HUES6 (cell line): ENCODE data around the gene SCN8A.
"Not testable (repeated sequence)": the region's sequence is repeated elsewhere in the genome, so short reads cannot be mapped to it uniquely, and the experiment has no call there.

ENCODE experiments used
- H3K27ac ChIP-seq: 2 replicates; pipeline ENCODE4 v1.7.0; 2013; ENCODE audit warnings: low read depth, mild to moderate bottlenecking, low read length, inconsistent platforms
- H3K27me3 ChIP-seq: 2 replicates; pipeline ENCODE4 v1.6.1; 2013; ENCODE audit warnings: low read length; ENCODE audit not compliant: control insufficient read depth, insufficient read depth
- H3K36me3 ChIP-seq: 2 replicates; pipeline ENCODE4 v1.6.1; 2013; ENCODE audit warnings: low read length; ENCODE audit not compliant: control insufficient read depth, insufficient read depth
- H3K4me1 ChIP-seq: 2 replicates; pipeline ENCODE4 v1.6.1; 2013; ENCODE audit warnings: low read length; ENCODE audit not compliant: control insufficient read depth, insufficient read depth
- H3K4me3 ChIP-seq: 2 replicates; pipeline ENCODE4 v1.5.1; 2013; ENCODE audit warnings: low read depth, low read length
- H3K9ac ChIP-seq: one replicate; pipeline ENCODE4 v1.6.1; 2013; ENCODE audit warnings: mild to moderate bottlenecking, low read length
- H3K9me3 ChIP-seq: 2 replicates; pipeline ENCODE4 v1.6.1; 2013; ENCODE audit warnings: low read depth, low read length; ENCODE audit not compliant: control insufficient read depth, insufficient read depth

Gene SCN8A

DNA sequence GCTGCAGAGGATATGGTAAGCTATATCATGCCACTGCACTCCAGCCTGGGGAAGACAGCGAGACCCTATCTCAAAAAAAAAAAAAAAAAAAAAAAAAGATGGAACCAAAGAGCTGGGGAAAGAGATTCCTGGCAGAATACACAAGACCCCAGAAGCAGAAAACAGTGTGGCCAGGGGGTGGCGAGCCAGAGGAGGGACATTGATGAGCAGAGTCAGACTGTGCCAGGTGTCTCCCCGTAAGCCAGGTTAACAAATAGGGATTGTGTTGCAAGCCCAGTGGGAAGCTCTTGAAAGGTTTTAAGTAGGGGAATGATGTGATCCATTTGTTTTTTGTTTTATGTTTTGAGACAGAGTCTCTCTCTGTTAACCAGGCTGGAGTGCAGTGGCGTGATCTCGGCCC lies 201.4 kb downstream of the SCN8A start:
- Histone ChIP-seq H3K4me3 (no peak overlapping the region), H3K9ac (no peak overlapping the region), H3K36me3 (peaks cover 37% of the 10 kb centered on the region), H3K9me3 (no peaks in the 10 kb centered on the region), H3K27ac (no peak overlapping the region), H3K4me1 (no peaks in the 10 kb centered on the region), H3K27me3 (no peaks in the 10 kb centered on the region)

DNA sequence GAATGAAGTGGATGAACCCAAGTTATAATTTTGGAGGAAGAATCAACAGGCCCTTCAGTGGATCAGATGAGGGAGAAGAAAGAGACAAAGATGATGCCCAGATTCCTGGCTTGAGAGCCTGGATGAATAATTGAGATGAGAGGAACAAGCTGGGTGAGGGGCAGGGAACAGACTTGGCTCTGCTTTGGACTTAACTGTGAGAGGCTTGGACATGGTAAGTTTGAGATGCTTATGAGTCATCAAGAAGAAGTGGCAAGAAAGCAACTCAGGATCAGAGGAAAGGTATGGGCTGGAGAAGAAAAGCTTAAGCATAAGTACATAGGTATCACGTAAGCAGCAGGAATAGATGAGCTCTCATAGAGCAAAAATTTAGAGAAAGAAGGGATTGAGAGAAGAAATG lies 202.2 kb downstream of the SCN8A start:
- Histone ChIP-seq H3K36me3 (peaks cover 38% of the 10 kb centered on the region), H3K4me1 (no peaks in the 10 kb centered on the region), H3K27ac (no peak overlapping the region), H3K4me3 (no peak overlapping the region), H3K9ac (no peak overlapping the region), H3K9me3 (no peaks in the 10 kb centered on the region), H3K27me3 (no peaks in the 10 kb centered on the region)

GRCh38 chr12:51797301-51797700 lies 206.3 kb downstream of the SCN8A start:
- H3K4me1 ChIP-seq, result no peaks in the 10 kb centered on the region
- no peaks in the 10 kb centered on the region for H3K27me3 ChIP-seq
- no peak overlapping the region for H3K27ac ChIP-seq
- H3K4me3 ChIP-seq, result no peak overlapping the region
- no peaks in the 10 kb centered on the region for H3K9me3 ChIP-seq
- H3K36me3 ChIP-seq, result peaks cover 24% of the 10 kb centered on the region
- H3K9ac ChIP-seq, result no peak overlapping the region

DNA sequence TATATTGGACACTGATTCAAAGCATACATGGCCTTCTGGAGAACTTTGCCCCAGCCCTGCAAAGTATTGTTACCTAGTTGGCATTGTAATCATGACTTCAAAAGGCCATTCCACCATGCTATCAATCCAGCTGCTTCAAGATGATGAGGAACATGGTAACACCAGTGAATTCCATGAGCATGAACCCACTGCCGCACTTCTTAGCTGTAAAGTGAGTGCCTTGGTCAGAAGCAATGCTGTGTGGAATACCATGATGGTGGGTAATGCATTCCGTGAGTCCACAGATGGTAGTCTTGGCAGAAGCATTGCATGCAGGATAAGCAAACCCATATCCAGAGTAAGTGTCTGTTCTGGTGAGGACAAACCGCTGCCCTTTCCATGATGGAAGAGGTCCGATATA lies 207.0 kb downstream of the SCN8A start:
- not testable (repeated sequence) for H3K27ac ChIP-seq, H3K27me3 ChIP-seq, H3K9me3 ChIP-seq, H3K4me1 ChIP-seq, H3K4me3 ChIP-seq, H3K9ac ChIP-seq
- H3K36me3 ChIP-seq, result peaks cover 22% of the 10 kb centered on the region

- Histone ChIP-seq H3K4me3 (no peak overlapping the region), H3K27ac (no peak overlapping the region), H3K4me1 (no peaks in the 10 kb centered on the region)
These were observed 207.5 kb downstream of the SCN8A start for GRCh38 chr12:51798501-51798900.

DNA sequence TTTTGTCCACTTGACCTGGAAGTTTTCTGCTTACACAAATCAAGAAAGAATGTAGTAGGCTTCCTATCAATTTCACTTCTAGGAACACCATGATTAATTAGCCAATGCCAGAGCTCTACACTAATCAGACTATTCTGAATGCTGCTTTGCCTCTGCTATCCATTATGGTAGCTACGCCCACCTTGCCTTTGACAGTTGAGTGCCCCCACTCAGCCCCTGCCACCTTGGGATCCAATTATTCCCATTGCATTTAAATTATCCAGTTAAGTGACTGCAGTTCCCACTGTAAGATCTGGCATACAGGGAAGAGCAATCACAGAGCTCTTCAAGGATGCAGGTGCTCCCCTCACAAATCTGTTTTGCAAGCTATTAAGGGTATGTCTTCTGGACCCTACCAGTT lies 210.0 kb downstream of the SCN8A start:
- no peaks in the 10 kb centered on the region for H3K4me1 ChIP-seq
- no peak overlapping the region for H3K27ac ChIP-seq
- H3K27me3 ChIP-seq, result no peaks in the 10 kb centered on the region
- no peaks in the 10 kb centered on the region for H3K9me3 ChIP-seq
- H3K9ac ChIP-seq, result no peak overlapping the region
- H3K4me3 ChIP-seq, result no peak overlapping the region
- H3K36me3 ChIP-seq, result peaks cover 4% of the 10 kb centered on the region; the same call in 1 of the 2 replicates

More at GRCh38 chr12:51798501-51798900, 207.5 kb downstream of the SCN8A start:
- no peaks in the 10 kb centered on the region for H3K27me3 ChIP-seq
- no peaks in the 10 kb centered on the region for H3K9me3 ChIP-seq
- peaks cover 18% of the 10 kb centered on the region for H3K36me3 ChIP-seq
- H3K9ac ChIP-seq, result no peak overlapping the region

GRCh38 chr12:51806896-51807295 lies 215.9 kb downstream of the SCN8A start:
- H3K9me3 ChIP-seq, result no peaks in the 10 kb centered on the region

DNA sequence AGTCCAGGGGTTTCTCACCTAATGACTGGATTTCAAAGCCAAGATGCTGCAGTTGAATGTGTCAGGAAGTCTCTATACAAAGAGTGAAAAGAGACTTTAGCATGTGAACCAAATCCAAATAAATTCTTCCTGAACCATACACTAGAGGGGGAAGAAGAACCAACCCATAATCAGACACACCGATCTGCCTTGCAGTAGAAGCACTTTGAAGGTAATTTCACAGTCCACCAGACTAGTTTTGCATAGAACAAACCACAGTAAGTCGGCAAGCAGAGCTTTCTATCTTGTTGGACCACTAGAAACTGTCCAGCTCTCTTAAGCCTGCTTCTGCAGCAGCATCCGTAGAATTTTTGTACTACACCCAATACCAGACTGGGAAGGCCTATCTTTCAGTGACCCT lies 218.2 kb downstream of the SCN8A start:
- Histone ChIP-seq H3K27me3 (peaks cover 13% of the 10 kb centered on the region), H3K36me3 (no peaks in the 10 kb centered on the region), H3K9ac (no peak overlapping the region), H3K27ac (no peak overlapping the region), H3K4me1 (peaks cover 8% of the 10 kb centered on the region; the same call in 1 of the 2 replicates), H3K9me3 (no peaks in the 10 kb centered on the region), H3K4me3 (no peak overlapping the region)

More at GRCh38 chr12:51806896-51807295, 215.9 kb downstream of the SCN8A start:
- H3K4me1 ChIP-seq, result peaks cover 6% of the 10 kb centered on the region; the same call in 1 of the 2 replicates
- no peak overlapping the region for H3K9ac ChIP-seq
- no peaks in the 10 kb centered on the region for H3K36me3 ChIP-seq
- H3K4me3 ChIP-seq, result no peak overlapping the region
- no peaks in the 10 kb centered on the region for H3K27me3 ChIP-seq
- no peak overlapping the region for H3K27ac ChIP-seq

DNA sequence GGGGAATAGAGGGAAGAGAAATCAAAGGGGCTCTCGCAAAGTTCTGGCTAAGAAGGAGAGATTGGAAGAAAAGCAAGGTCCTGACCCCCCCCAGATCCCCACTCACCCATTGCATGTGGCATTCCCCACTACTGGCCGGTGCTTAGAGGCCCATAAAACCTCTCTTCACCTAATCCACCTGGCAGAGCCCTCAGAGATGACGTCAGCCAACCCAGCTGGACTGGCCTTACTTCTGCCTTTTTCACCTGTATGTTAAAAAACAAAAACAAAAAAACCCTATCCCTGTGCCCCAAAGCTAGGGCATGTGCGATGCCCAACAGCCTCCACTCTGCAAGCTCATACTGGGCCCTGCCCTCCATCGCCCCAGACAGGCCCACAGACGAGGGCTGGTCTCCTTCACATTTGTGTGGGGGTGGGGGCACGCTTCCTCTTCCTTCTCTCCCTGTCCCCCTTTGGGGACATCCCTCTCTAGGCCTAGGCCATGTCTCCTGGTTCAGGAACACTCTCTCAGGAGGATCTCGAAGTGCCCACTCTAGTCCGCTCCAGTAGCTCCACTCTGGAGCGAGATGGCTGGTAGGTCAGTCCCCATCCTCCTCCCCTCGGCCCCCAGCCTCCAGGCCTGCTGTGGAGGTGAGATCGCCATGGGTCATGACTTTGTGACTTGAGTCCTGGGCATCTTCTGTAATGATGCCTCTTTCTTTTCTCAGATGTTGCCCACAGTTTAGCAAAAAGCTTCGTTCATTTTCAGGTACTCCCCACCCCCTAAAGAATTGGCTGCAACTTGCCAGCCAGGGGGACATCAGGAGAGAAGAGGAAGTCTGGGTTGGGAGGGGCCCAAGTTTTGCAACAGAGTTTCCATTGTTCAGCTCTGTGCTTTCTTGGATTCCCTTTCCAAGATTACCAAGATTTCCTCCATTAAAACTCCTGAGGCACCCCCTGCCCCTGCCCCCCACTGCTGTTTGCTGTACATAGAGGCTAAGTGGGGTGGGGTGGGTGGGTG lies 220.5 kb downstream of the SCN8A start:
- Histone ChIP-seq H3K27me3 (peaks cover 24% of the 10 kb centered on the region), H3K9me3 (no peaks in the 10 kb centered on the region), H3K9ac (no peak overlapping the region), H3K36me3 (no peaks in the 10 kb centered on the region), H3K4me1 (peaks cover 13% of the 10 kb centered on the region), H3K4me3 (no peak overlapping the region), H3K27ac (no peak overlapping the region)

DNA sequence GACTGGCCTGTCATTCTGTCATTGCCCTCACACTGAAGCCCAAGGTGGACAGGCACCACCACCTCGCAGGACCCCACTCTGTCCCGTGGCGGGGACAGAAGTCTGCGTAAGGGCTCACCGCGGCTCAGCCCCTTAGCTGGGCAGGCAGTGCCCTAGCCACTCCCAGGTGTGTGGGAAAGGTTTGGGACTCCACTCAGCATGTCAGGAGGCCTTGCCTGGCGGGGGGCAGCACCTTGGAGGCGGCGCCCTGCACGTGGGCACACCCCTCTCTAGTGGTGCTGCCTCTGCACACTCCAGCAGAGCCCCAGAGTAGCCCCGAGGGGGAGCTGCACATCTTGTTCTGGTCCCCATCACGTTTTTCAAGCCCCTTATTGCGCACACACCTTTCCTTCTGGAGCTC lies 221.8 kb downstream of the SCN8A start:
- Histone ChIP-seq H3K36me3 (no peaks in the 10 kb centered on the region), H3K27me3 (peaks cover 24% of the 10 kb centered on the region), H3K9ac (no peak overlapping the region), H3K4me1 (peaks cover 13% of the 10 kb centered on the region), H3K9me3 (no peaks in the 10 kb centered on the region), H3K4me3 (no peak overlapping the region), H3K27ac (no peak overlapping the region)

DNA sequence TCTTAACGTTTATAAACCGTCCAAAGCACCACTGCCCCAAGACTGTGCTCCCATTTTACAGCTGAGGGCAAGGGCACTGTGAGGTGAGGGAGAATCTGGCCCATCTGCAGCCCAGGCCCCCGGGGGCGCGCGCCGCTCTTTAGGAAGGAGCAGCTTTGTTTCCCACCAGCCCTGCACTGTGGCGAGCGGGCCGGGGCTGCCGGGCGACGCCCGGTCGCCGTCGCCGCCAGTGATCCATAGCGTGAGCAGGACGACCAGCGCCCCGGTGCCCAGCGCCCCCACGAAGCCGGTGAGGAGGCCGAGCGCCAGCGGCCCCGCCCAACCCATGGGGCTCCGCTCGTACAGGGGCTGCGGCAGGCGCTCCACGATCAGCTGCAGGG lies 222.9 kb downstream of the SCN8A start:
- H3K4me1 ChIP-seq, result peaks cover 13% of the 10 kb centered on the region
- H3K9ac ChIP-seq, result peak overlapping the region; percentile 83
- H3K36me3 ChIP-seq, result no peaks in the 10 kb centered on the region
- peaks cover 27% of the 10 kb centered on the region for H3K27me3 ChIP-seq
- H3K9me3 ChIP-seq, result no peaks in the 10 kb centered on the region
- peak overlapping the region; percentile 74 for H3K4me3 ChIP-seq
- H3K27ac ChIP-seq, result no peak overlapping the region
